ENCODE results near the gene BOC.

- no peak for TF ChIP-seq POLR2A (IDR thresholded peaks at IDR 0.05)
- no peak for TF ChIP-seq CTCF (IDR thresholded peaks at IDR 0.05)
Observed at GRCh38 chr3:113269661-113270060, 58.3 kb downstream of the BOC start.
